Measurements from ENCODE around the gene GOSR1. TPM values are rescaled to one million over a fixed set of nuclear protein-coding genes. Genes with fewer than 3 reads are reported as not detected.

GOSR1 gene
- polyA plus RNA-seq, 1 donor from 2014 or later, result 50.0 TPM

GRCh38 chr17:30476726-30477082 is 504 bp upstream of the GOSR1 start:
- H3K4me1 Mint-ChIP-seq, result peaks cover 16 to 24% (median 22%) of the 10 kb centered on the region in 3 donors

GRCh38 chr17:30477774-30478115 is 537 bp downstream of the GOSR1 start:
- H3K27ac Mint-ChIP-seq, result peak overlapping the region; percentile 84 to 100 (median 98)

More at GRCh38 chr17:30476726-30477082, 504 bp upstream of the GOSR1 start:
- Mint-ChIP-seq H3K4me3 (peak overlapping the region; percentile 88 to 99 (median 98)), H3K36me3 (peaks cover 7% of the 10 kb centered on the region), H3K9me3 (no peaks in the 10 kb centered on the region), H3K27me3 (no peaks in the 10 kb centered on the region), H3K27ac (peak overlapping the region; percentile 84 to 100 (median 98))

DNA sequence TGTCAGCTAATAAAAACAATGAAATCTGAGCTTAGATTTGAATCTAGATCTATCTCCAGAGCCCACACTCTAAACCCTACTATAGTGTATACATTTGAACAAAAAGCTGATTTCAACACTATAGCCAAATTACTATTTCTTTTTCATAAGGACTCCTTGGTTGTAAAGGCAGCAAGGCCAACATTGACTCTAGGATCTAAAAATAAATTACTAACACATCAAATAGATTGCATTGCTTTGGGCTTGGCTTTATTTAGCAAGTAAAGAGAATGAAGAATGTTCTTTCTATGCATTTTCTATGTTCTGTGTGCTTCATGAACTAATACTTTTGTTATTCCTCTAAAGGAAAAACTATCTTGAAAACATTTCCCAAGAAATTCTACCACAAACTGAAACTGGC is 5.3 kb downstream of the GOSR1 start:
- Mint-ChIP-seq H3K36me3 (peaks cover 15% of the 10 kb centered on the region), H3K27ac (no peak overlapping the region), H3K4me3 (no peak overlapping the region), H3K27me3 (no peaks in the 10 kb centered on the region), H3K9me3 (no peaks in the 10 kb centered on the region), H3K4me1 (peaks cover 10 to 17% (median 14%) of the 10 kb centered on the region in 3 donors)

More at GRCh38 chr17:30477774-30478115, 537 bp downstream of the GOSR1 start:
- no peaks in the 10 kb centered on the region for H3K9me3 Mint-ChIP-seq
- peak overlapping the region; percentile 88 to 99 (median 98) for H3K4me3 Mint-ChIP-seq
- peaks cover 18 to 25% (median 23%) of the 10 kb centered on the region in 3 donors for H3K4me1 Mint-ChIP-seq
- H3K36me3 Mint-ChIP-seq, result peaks cover 7% of the 10 kb centered on the region
- H3K27me3 Mint-ChIP-seq, result no peaks in the 10 kb centered on the region

GRCh38 chr17:30483159-30483558 is 6.0 kb downstream of the GOSR1 start:
- Mint-ChIP-seq H3K9me3 (no peaks in the 10 kb centered on the region), H3K27ac (no peak overlapping the region), H3K4me1 (peaks cover 6 to 13% (median 8%) of the 10 kb centered on the region in 3 donors), H3K27me3 (no peaks in the 10 kb centered on the region), H3K4me3 (no peak overlapping the region), H3K36me3 (peaks cover 10% of the 10 kb centered on the region)

- no peaks in the 10 kb centered on the region for H3K9me3 Mint-ChIP-seq
- H3K27ac Mint-ChIP-seq, result no peak overlapping the region
- no peak overlapping the region for H3K4me3 Mint-ChIP-seq
- no peaks in the 10 kb centered on the region for H3K27me3 Mint-ChIP-seq
- H3K36me3 Mint-ChIP-seq, result peaks cover 5% of the 10 kb centered on the region
- H3K4me1 Mint-ChIP-seq, result peaks cover 0 to 8% (median 0%) of the 10 kb centered on the region in 3 donors
Measured at GRCh38 chr17:30493780-30494179, 16.6 kb downstream of the GOSR1 start.

DNA sequence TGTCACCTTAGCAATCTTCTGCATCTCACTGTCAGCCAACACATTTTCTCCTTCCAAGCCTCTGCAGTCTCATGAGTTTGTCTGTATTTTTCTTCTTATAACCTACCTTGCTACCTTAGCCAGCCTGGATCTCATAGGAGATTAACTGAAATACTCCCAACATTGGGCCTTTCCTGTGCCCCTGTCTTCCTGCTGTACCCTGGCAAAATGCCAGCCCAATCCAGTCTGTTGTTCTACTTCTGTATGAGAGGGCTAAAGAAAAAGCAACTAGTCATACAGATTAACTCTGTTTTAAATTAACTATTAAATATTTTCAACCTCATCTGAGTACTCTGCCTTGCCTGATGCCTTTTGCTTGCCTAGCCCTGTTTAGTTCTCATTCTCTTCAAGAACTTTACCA is 18.4 kb downstream of the GOSR1 start:
- Mint-ChIP-seq H3K27me3 (no peaks in the 10 kb centered on the region), H3K27ac (peak overlapping the region in 1 of 3 donors; percentile 23), H3K4me1 (peaks cover 0 to 8% (median 0%) of the 10 kb centered on the region in 3 donors), H3K4me3 (no peak overlapping the region), H3K9me3 (no peaks in the 10 kb centered on the region), H3K36me3 (peaks cover 5% of the 10 kb centered on the region)

DNA sequence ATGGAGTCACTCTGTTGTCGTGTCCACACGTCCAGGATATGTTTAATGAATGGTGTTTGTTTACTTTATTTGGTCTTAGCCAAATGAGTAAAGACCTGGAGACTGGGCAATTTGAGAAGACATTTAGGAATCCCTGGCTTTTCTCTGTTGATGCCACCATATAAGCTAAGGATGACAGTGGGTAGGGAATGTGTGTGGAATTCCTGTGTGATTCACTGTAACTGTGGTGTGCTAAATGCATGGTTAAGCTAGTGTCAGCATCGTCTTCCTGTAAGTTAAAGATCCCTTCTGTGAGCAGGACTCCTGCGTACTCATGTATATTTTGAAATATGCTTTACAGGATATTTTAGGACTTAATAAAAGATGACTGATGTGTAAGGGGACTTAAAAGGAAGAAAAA is 26.4 kb downstream of the GOSR1 start:
- Mint-ChIP-seq H3K36me3 (peaks cover 4% of the 10 kb centered on the region), H3K9me3 (no peaks in the 10 kb centered on the region)

DNA sequence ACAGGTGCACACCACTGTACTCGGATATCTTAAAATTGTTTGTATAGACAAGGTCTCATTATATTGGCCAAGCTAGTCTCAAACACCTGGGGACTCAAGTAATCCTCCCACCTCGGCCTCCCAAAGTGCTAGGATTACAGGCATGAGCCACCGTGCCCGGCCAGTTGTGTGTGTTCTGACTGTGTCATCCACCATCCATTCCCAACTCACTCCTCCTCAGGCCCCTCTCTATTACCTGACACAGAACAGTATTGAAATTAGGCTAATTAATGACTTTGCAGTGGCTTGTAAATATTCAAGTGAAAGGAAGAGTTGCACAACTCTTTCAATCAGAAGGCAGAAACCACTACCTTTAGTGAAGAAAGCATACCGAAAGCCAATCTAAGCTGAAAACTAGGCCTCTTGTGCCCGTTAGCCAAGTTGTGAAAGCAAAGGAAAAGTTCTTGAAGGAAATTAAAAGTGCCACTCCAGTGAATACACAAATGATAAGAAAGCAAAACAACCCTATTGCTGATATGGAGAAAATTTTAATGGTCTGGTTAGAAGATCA is 28.7 kb downstream of the GOSR1 start:
- Mint-ChIP-seq H3K9me3 (no peaks in the 10 kb centered on the region), H3K27me3 (no peaks in the 10 kb centered on the region), H3K27ac (peak overlapping the region in 1 of 3 donors; percentile 19), H3K4me3 (no peak overlapping the region), H3K36me3 (peaks cover 4% of the 10 kb centered on the region), H3K4me1 (peaks cover 0 to 5% (median 1%) of the 10 kb centered on the region in 3 donors)

More for the DNA sequence above, 26.4 kb downstream of the GOSR1 start:
- H3K4me1 Mint-ChIP-seq, result peaks cover 0 to 5% (median 1%) of the 10 kb centered on the region in 3 donors
- H3K4me3 Mint-ChIP-seq, result no peak overlapping the region
- no peaks in the 10 kb centered on the region for H3K27me3 Mint-ChIP-seq
- H3K27ac Mint-ChIP-seq, result no peak overlapping the region

DNA sequence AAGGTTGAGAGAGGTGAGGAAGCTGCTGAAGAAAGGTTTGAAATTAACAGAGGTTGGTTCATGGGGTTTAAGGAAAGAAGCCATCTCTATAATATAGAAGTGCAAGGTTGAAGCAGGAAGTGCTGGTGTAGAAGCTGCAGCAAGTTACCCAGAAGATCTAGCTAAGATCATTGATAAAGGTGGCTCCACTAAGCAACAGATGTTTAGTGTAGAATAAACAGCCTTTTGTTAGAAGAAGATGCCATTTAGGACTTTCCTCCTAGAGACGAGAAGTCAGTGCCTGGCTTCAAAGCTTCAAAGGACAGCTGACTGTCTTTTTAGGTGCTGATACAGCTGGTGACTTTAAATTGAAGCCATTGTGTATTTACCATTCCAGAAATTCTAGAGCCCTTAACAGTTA is 29.3 kb downstream of the GOSR1 start:
- Mint-ChIP-seq H3K4me1 (peaks cover 0 to 5% (median 1%) of the 10 kb centered on the region in 3 donors), H3K27me3 (no peaks in the 10 kb centered on the region), H3K36me3 (peaks cover 2% of the 10 kb centered on the region), H3K4me3 (no peak overlapping the region), H3K27ac (no peak overlapping the region), H3K9me3 (no peaks in the 10 kb centered on the region)

DNA sequence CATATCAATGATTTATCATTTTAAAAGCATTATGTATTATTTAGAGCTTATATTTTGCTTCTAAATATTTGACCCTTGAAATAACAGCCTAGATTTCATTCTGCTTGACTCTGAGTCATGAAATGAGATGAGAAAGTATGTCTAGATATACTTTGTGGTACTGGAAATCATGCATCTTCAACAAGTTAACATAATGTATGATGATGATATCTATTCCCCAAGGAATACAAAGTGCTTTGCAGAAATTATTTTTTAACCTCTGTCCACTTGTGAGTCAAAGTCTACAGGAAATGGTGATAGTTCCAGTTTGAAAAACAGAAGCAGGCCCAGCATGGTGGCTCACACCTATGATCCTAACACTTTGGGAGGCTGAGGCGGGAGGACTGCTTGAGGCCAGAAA is 36.1 kb downstream of the GOSR1 start:
- Mint-ChIP-seq H3K27ac (no peak overlapping the region), H3K9me3 (no peaks in the 10 kb centered on the region), H3K36me3 (peaks cover 9% of the 10 kb centered on the region), H3K4me1 (peaks cover 2 to 5% (median 5%) of the 10 kb centered on the region in 3 donors), H3K27me3 (no peaks in the 10 kb centered on the region), H3K4me3 (no peak overlapping the region)

- H3K9me3 Mint-ChIP-seq, result no peaks in the 10 kb centered on the region
- H3K36me3 Mint-ChIP-seq, result peaks cover 11% of the 10 kb centered on the region
- no peak overlapping the region for H3K4me3 Mint-ChIP-seq
- H3K27ac Mint-ChIP-seq, result peak overlapping the region in 1 of 3 donors; percentile 11
- peaks cover 2 to 7% (median 5%) of the 10 kb centered on the region in 3 donors for H3K4me1 Mint-ChIP-seq
- no peaks in the 10 kb centered on the region for H3K27me3 Mint-ChIP-seq
Measured at GRCh38 chr17:30514895-30515596, 37.8 kb downstream of the GOSR1 start.

- Mint-ChIP-seq H3K4me3 (no peak overlapping the region), H3K27ac (peak overlapping the region in 1 of 3 donors; percentile 56), H3K4me1 (peaks cover 2 to 5% (median 5%) of the 10 kb centered on the region in 3 donors), H3K36me3 (peaks cover 15% of the 10 kb centered on the region), H3K27me3 (no peaks in the 10 kb centered on the region), H3K9me3 (no peaks in the 10 kb centered on the region)
Measured at GRCh38 chr17:30517786-30518185, 40.6 kb downstream of the GOSR1 start.

- Mint-ChIP-seq H3K9me3 (no peaks in the 10 kb centered on the region), H3K36me3 (peaks cover 7% of the 10 kb centered on the region), H3K4me3 (no peak overlapping the region), H3K27me3 (no peaks in the 10 kb centered on the region), H3K4me1 (peaks cover 2 to 4% (median 3%) of the 10 kb centered on the region in 3 donors), H3K27ac (no peak overlapping the region)
Measured at GRCh38 chr17:30519166-30519565, 42.0 kb downstream of the GOSR1 start.

- no peak overlapping the region for H3K4me3 Mint-ChIP-seq
- peaks cover 8% of the 10 kb centered on the region for H3K36me3 Mint-ChIP-seq
- no peaks in the 10 kb centered on the region for H3K9me3 Mint-ChIP-seq
- H3K27me3 Mint-ChIP-seq, result no peaks in the 10 kb centered on the region
- peaks cover 0 to 4% (median 3%) of the 10 kb centered on the region in 3 donors for H3K4me1 Mint-ChIP-seq
- no peak overlapping the region for H3K27ac Mint-ChIP-seq
Measured at GRCh38 chr17:30519707-30520106, 42.5 kb downstream of the GOSR1 start.

DNA sequence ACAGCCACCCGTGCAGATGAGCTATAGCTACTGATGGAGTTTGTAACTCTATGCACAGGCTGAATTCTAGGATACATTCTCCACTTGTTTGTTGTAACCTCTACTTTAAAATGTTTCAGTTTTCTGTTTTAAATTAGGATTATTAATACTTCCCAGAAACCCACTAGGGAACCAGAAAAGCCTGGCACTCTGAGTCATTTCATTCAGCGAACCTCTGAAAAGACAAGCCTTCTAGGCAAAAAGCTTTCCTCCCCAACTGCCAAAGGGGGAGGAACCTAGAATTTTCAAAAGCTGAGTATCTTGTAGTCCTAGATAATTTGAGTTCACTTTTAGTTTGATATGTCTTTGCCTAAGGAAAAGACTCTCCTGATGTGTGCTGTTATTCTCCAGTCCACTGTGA is 43.2 kb downstream of the GOSR1 start:
- peaks cover 0 to 4% (median 3%) of the 10 kb centered on the region in 3 donors for H3K4me1 Mint-ChIP-seq
- H3K36me3 Mint-ChIP-seq, result peaks cover 8% of the 10 kb centered on the region
- no peak overlapping the region for H3K27ac Mint-ChIP-seq
- H3K4me3 Mint-ChIP-seq, result no peak overlapping the region
- no peaks in the 10 kb centered on the region for H3K27me3 Mint-ChIP-seq
- no peaks in the 10 kb centered on the region for H3K9me3 Mint-ChIP-seq

- peaks cover 8% of the 10 kb centered on the region for H3K36me3 Mint-ChIP-seq
- no peak overlapping the region for H3K4me3 Mint-ChIP-seq
- peaks cover 0 to 4% (median 3%) of the 10 kb centered on the region in 3 donors for H3K4me1 Mint-ChIP-seq
- H3K9me3 Mint-ChIP-seq, result no peaks in the 10 kb centered on the region
- no peak overlapping the region for H3K27ac Mint-ChIP-seq
- no peaks in the 10 kb centered on the region for H3K27me3 Mint-ChIP-seq
Measured at GRCh38 chr17:30520882-30521281, 43.7 kb downstream of the GOSR1 start.

Measured in IgD-negative memory B cell (primary cell).